WTC11 (cell line): ENCODE measurements around the gene CPPED1. TPM values are rescaled to one million over a fixed set of nuclear protein-coding genes. Genes with fewer than 3 reads are reported as not detected.
"Not testable (repeated sequence)": the region's sequence is repeated elsewhere in the genome, so short reads cannot be mapped to it uniquely, and the experiment has no call there.

Source experiments
- ATAC-seq: fragments of 200-7000 bp; cut with Tn5 transposase; 2 replicates; pipeline ENCODE4 v1.10.0; 2021; ENCODE audit warnings: mild to moderate bottlenecking, moderate library complexity
- CTCF ChIA-PET: fragments of 300-600 bp; sonication (Branson Sonifier 250); formaldehyde crosslinking; loops from one replicate; lab custom pipeline; 2021; ENCODE audit warnings: antibody characterized with exemption; lab: Charles Lee
- POLR2A ChIA-PET: fragments of 350-600 bp; sonication (Branson Sonifier 250); formaldehyde crosslinking; loops from one replicate; lab custom pipeline; 2021; ENCODE audit warnings: antibody characterized with exemption; lab: Charles Lee
- DNase-seq: peaks from one replicate; pipeline ENCODE4 v3.0.0; 2021; ENCODE audit warnings: low spot score
- H3K27ac Mint-ChIP-seq: 2 replicates; pipeline ENCODE4 v1.8.0; 2021; ENCODE audit warnings: mixed read lengths
- H3K27me3 Mint-ChIP-seq: 2 replicates; pipeline ENCODE4 v1.8.0; 2021; ENCODE audit warnings: low read depth, mild to moderate bottlenecking, moderate library complexity, mixed read lengths
- H3K36me3 Mint-ChIP-seq: 2 replicates; pipeline ENCODE4 v1.8.0; 2021; ENCODE audit warnings: mixed read lengths
- H3K4me1 Mint-ChIP-seq: 2 replicates; pipeline ENCODE4 v1.8.0; 2022; ENCODE audit warnings: mixed read lengths
- H3K4me3 Mint-ChIP-seq: 2 replicates; pipeline ENCODE4 v1.8.0; 2021; ENCODE audit warnings: mild to moderate bottlenecking, moderate library complexity, mixed read lengths
- H3K9me3 Mint-ChIP-seq: 2 replicates; pipeline ENCODE4 v1.8.0; 2021; ENCODE audit warnings: mixed read lengths
- AFF4 ChIP-seq: sonication (generic); formaldehyde crosslinking; IDR thresholded peaks from 2 replicates; pipeline ENCODE4 v1.8.1; 2023; ENCODE audit warnings: mild to moderate bottlenecking, missing genetic modification reagents, borderline replicate concordance
- ATF2 ChIP-seq: sonication (generic); formaldehyde crosslinking; IDR thresholded peaks from 2 replicates; pipeline ENCODE4 v1.8.1; 2022; ENCODE audit warnings: low read depth, missing genetic modification reagents, borderline replicate concordance
- E2F1 ChIP-seq: sonication (generic); formaldehyde crosslinking; IDR thresholded peaks from 2 replicates; pipeline ENCODE4 v1.8.0; 2022; ENCODE audit warnings: mild to moderate bottlenecking, missing genetic modification reagents
- EMX1 ChIP-seq: fragments of 250-450 bp; sonication (Bioruptor Pico); IDR thresholded peaks from 2 replicates; pipeline ENCODE4 v1.8.0; 2021; ENCODE audit warnings: mild to moderate bottlenecking
- FOXJ3 ChIP-seq: sonication (generic); formaldehyde crosslinking; IDR thresholded peaks from 2 replicates; pipeline ENCODE4 v1.9.0; 2021; ENCODE audit warnings: missing genetic modification reagents, mild to moderate bottlenecking, borderline replicate concordance
- FOXP1 ChIP-seq: sonication (generic); formaldehyde crosslinking; IDR thresholded peaks from 2 replicates; pipeline ENCODE4 v1.8.0; 2022; ENCODE audit warnings: missing genetic modification reagents, mild to moderate bottlenecking, moderate library complexity, borderline replicate concordance
- IRF2 ChIP-seq: sonication (generic); formaldehyde crosslinking; IDR thresholded peaks from 2 replicates; pipeline ENCODE4 v1.8.0; 2022; ENCODE audit warnings: low read depth, missing genetic modification reagents, borderline replicate concordance
- JUN ChIP-seq: sonication (generic); formaldehyde crosslinking; IDR thresholded peaks from 2 replicates; pipeline ENCODE4 v1.8.0; 2023; ENCODE audit warnings: mild to moderate bottlenecking, missing genetic modification reagents
- MXD4 ChIP-seq: fragments of 250-450 bp; sonication (Bioruptor Pico); IDR thresholded peaks from 2 replicates; pipeline ENCODE4 v1.8.0; 2021; ENCODE audit warnings: mild to moderate bottlenecking, moderate library complexity, borderline replicate concordance
- OVOL2 ChIP-seq: fragments of 250-450 bp; sonication (Bioruptor Pico); IDR thresholded peaks from 2 replicates; pipeline ENCODE4 v1.9.0; 2021; ENCODE audit warnings: mild to moderate bottlenecking, borderline replicate concordance
- STAT6 ChIP-seq: sonication (generic); formaldehyde crosslinking; conservative IDR thresholded peaks from 2 replicates; pipeline ENCODE4 v1.8.1; 2023; ENCODE audit warnings: mild to moderate bottlenecking, low read depth, missing genetic modification reagents, moderate library complexity
- TEAD4 ChIP-seq: sonication (generic); formaldehyde crosslinking; IDR thresholded peaks from 2 replicates; pipeline ENCODE4 v1.8.0; 2022; ENCODE audit warnings: mild to moderate bottlenecking, missing genetic modification reagents
- USF2 ChIP-seq: sonication (generic); formaldehyde crosslinking; IDR thresholded peaks from 2 replicates; pipeline ENCODE4 v1.8.1; 2023; ENCODE audit warnings: mild to moderate bottlenecking, missing genetic modification reagents, moderate library complexity
- ZNF263 ChIP-seq: sonication (generic); formaldehyde crosslinking; IDR thresholded peaks from 2 replicates; pipeline ENCODE4 v1.8.1; 2022; ENCODE audit warnings: low read depth, mild to moderate bottlenecking, moderate library complexity, missing genetic modification reagents
- total RNA-seq: library from RNA; stranded (reverse); gene quantifications from 3 replicates; pipeline ENCODE4 v1.2.3, GENCODE V29; 2021

CPPED1 gene
- total RNA-seq, 1 experiment from 2014 or later = 8.8 TPM

GRCh38 chr16:12793865-12794240 is 9.8 kb downstream of the CPPED1 start (continued):
- TF ChIP-seq IRF2 = no peak
- TF ChIP-seq TEAD4 (CRISPR knock-in tag) = no peak
- no peak for TF ChIP-seq E2F1 (CRISPR knock-in tag)
- TF ChIP-seq FOXP1 = no peak
- no peak for TF ChIP-seq FOXJ3
- TF ChIP-seq ATF2 = no peak
- no peak for TF ChIP-seq JUN (CRISPR knock-in tag)
- no peak for TF ChIP-seq AFF4 (CRISPR knock-in tag)
- TF ChIP-seq MXD4 (CRISPR knock-in tag) = no peak
- no peak for TF ChIP-seq ZNF263
- TF ChIP-seq OVOL2 = no peak
- no peak for TF ChIP-seq STAT6

GRCh38 chr16:12793120-12793864 is 10.4 kb downstream of the CPPED1 start:
- DNase-seq = peak; percentile 65
- TF ChIP-seq USF2 (no peak), EMX1 (no peak)
- peak; percentile 97 for ATAC-seq
- Mint-ChIP-seq H3K27me3 (no peaks in the 10 kb centered on the region), H3K27ac (no peak overlapping the region), H3K9me3 (peaks cover 10% of the 10 kb centered on the region), H3K4me1 (peaks cover 12% of the 10 kb centered on the region), H3K36me3 (no peaks in the 10 kb centered on the region), H3K4me3 (no peak overlapping the region)
- POLR2A ChIA-PET = no interaction called here
- CTCF ChIA-PET = interaction anchor here (0.9 to 1.1 kb wide), 2 partner anchors 202 to 204 kb away, joined by 3 read pairs; no protein-coding TSS in a partner anchor

- peaks cover 18% of the 10 kb centered on the region for H3K9me3 Mint-ChIP-seq
- CTCF ChIA-PET, POLR2A ChIA-PET, H3K4me3 Mint-ChIP-seq, H3K27me3 Mint-ChIP-seq, ATAC-seq, H3K27ac Mint-ChIP-seq, DNase-seq, H3K36me3 Mint-ChIP-seq: not testable (repeated sequence)
- H3K4me1 Mint-ChIP-seq = peaks cover 12% of the 10 kb centered on the region
Observed at GRCh38 chr16:12792528-12792927, 11.2 kb downstream of the CPPED1 start.
